Panc1 (cell line): ENCODE data around the gene ACCSL. TPM values are rescaled to one million over a fixed set of nuclear protein-coding genes. Genes with fewer than 3 reads are reported as not detected.

ENCODE experiments used
- ATAC-seq: fragments of 200-7000 bp; cut with Tn5 transposase; 2 replicates; pipeline ENCODE4 v1.9.1; 2020; ENCODE audit warnings: mild to moderate bottlenecking, moderate library complexity
- BruUV-seq: library from RNA; stranded (reverse); fragments of 400-500 nt; replicated peaks from 2 replicates; lab custom pipeline; 2021; lab: Mats Ljungman, UMichigan
- CTCF ChIA-PET: fragments of 300-600 bp; sonication (Branson Sonifier 250); formaldehyde crosslinking; loops from one replicate; lab custom pipeline; 2022; ENCODE audit warnings: antibody characterized with exemption; lab: Charles Lee
- POLR2A ChIA-PET: fragments of 300-600 bp; sonication (Branson Sonifier 250); formaldehyde crosslinking; loops from one replicate; lab custom pipeline; 2022; ENCODE audit warnings: antibody characterized with exemption; lab: Charles Lee
- DNase-seq: peaks from one replicate; pipeline ENCODE4 v3.0.0-alpha.2; 2010; ENCODE audit warnings: low read depth, low spot score
- H3K27ac ChIP-seq: 2 replicates; pipeline ENCODE4 v1.5.1; 2011; ENCODE audit warnings: mild to moderate bottlenecking, low read length, inconsistent platforms
- H3K27me3 ChIP-seq: fragments of 200-500 bp; sonication (Bioruptor generic); 2 replicates; pipeline ENCODE4 v1.6.0; 2014; ENCODE audit warnings: low read length, inconsistent platforms; ENCODE audit not compliant: control insufficient read depth, insufficient read depth
- H3K36me3 ChIP-seq: fragments of 200-500 bp; sonication (Bioruptor generic); 2 replicates; pipeline ENCODE4 v1.5.1; 2014; ENCODE audit warnings: inconsistent platforms, mild to moderate bottlenecking, low read length, moderate library complexity; ENCODE audit not compliant: control insufficient read depth, insufficient read depth
- H3K4me1 ChIP-seq: 2 replicates; pipeline ENCODE4 v1.5.1; 2011; ENCODE audit warnings: inconsistent platforms, mild to moderate bottlenecking, low read length, moderate library complexity; ENCODE audit not compliant: control insufficient read depth, insufficient read depth
- H3K4me3 ChIP-seq, 2 experiments: 2 replicates each; pipeline ENCODE4 v1.5.1; 2011 to 2012; ENCODE audit warnings: low read depth in 2 of 2, low read length in 2 of 2, mild to moderate bottlenecking in 2 of 2, inconsistent platforms in 1 of 2, moderate library complexity in 1 of 2
- H3K9me3 ChIP-seq: fragments of 200-500 bp; sonication (Bioruptor generic); 2 replicates; pipeline ENCODE4 v1.5.1; 2014; ENCODE audit warnings: low read depth, mild to moderate bottlenecking, inconsistent platforms, low read length, moderate library complexity; ENCODE audit not compliant: control insufficient read depth, insufficient read depth
- CTCF ChIP-seq: fragments of 450-650 bp; IDR thresholded peaks from 2 replicates; pipeline ENCODE4 v1.5.1; 2017; ENCODE audit warnings: mild to moderate bottlenecking
- POLR2AphosphoS5 ChIP-seq: IDR thresholded peaks from 2 replicates; pipeline ENCODE4 v1.6.1; 2012; ENCODE audit warnings: mild to moderate bottlenecking, low read depth, low read length, moderate library complexity
- SIN3A ChIP-seq: IDR thresholded peaks from 2 replicates; pipeline ENCODE4 v1.6.1; 2012; ENCODE audit warnings: low read depth, mild to moderate bottlenecking, low read length, moderate library complexity, borderline replicate concordance; ENCODE audit not compliant: insufficient read depth
- TCF7L2 ChIP-seq: IDR thresholded peaks from 2 replicates; pipeline ENCODE4 v1.6.1; 2011; ENCODE audit warnings: mild to moderate bottlenecking, low read depth, low read length, inconsistent platforms
- in situ Hi-C: cut with HindIII; loops from 2 replicates; pipeline ENCODE4 v1.10.0; 2016; ENCODE audit warnings: low sequenced_read_pairs, low pct_unique_long_range_greater_than_20kb
- intact Hi-C: fragments of 100-400 bp; cut with micrococcal nuclease; formaldehyde crosslinking; loops from one replicate; pipeline ENCODE4 v1.10.0; 2022; ENCODE audit not compliant: unreplicated experiment
- total RNA-seq: library from RNA; stranded (reverse); gene quantifications from one replicate; pipeline ENCODE4 v1.2.1, GENCODE V29; 2021; ENCODE audit not compliant: unreplicated experiment
- TF ChIP-seq, protein P1 (sequence below), 2 experiments: IDR thresholded peaks; 2 replicates each; pipeline ENCODE4 v1.6.1; 2011 to 2012; ENCODE audit warnings: low read depth in 2 of 2, control low read depth in 1 of 2, low read length in 1 of 2, mild to moderate bottlenecking in 1 of 2, moderate library complexity in 1 of 2; ENCODE audit not compliant: insufficient read depth in 1 of 2

ACCSL gene
- total RNA-seq, 1 experiment from 2014 or later: not detected

GRCh38 chr11:44032299-44033085, 15.3 kb upstream of the ACCSL start:
- ATAC-seq (no peak), DNase-seq (no peak)
- BruUV-seq: no TSS peak
- ChIA-PET POLR2A (no interaction called here), CTCF (interaction anchor here (0.5 kb wide), 1 partner anchor 142 kb away, joined by 4 read pairs; no protein-coding TSS in a partner anchor)
- Histone ChIP-seq H3K4me3 (no peak overlapping the region), H3K4me1 (no peaks in the 10 kb centered on the region), H3K27me3 (no peaks in the 10 kb centered on the region), H3K9me3 (no peaks in the 10 kb centered on the region), H3K27ac (no peak overlapping the region), H3K36me3 (no peaks in the 10 kb centered on the region)
- intact Hi-C loops (loop anchor here (10.0 kb wide), 1 partner anchor 88 kb away; the partner anchor contains the start of gene C11orf96), in situ Hi-C loops (no loop called here)
- TF ChIP-seq, protein P1, sequence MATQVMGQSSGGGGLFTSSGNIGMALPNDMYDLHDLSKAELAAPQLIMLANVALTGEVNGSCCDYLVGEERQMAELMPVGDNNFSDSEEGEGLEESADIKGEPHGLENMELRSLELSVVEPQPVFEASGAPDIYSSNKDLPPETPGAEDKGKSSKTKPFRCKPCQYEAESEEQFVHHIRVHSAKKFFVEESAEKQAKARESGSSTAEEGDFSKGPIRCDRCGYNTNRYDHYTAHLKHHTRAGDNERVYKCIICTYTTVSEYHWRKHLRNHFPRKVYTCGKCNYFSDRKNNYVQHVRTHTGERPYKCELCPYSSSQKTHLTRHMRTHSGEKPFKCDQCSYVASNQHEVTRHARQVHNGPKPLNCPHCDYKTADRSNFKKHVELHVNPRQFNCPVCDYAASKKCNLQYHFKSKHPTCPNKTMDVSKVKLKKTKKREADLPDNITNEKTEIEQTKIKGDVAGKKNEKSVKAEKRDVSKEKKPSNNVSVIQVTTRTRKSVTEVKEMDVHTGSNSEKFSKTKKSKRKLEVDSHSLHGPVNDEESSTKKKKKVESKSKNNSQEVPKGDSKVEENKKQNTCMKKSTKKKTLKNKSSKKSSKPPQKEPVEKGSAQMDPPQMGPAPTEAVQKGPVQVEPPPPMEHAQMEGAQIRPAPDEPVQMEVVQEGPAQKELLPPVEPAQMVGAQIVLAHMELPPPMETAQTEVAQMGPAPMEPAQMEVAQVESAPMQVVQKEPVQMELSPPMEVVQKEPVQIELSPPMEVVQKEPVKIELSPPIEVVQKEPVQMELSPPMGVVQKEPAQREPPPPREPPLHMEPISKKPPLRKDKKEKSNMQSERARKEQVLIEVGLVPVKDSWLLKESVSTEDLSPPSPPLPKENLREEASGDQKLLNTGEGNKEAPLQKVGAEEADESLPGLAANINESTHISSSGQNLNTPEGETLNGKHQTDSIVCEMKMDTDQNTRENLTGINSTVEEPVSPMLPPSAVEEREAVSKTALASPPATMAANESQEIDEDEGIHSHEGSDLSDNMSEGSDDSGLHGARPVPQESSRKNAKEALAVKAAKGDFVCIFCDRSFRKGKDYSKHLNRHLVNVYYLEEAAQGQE (IDR thresholded peaks at IDR 0.05; ENCODE audit: insufficient read depth in 1 of 2, low read depth in 2 of 2, low read length in 1 of 2): no peak
- TF ChIP-seq TCF7L2 (no peak), POLR2AphosphoS5 (no peak), CTCF (no peak), SIN3A (no peak)

DNA sequence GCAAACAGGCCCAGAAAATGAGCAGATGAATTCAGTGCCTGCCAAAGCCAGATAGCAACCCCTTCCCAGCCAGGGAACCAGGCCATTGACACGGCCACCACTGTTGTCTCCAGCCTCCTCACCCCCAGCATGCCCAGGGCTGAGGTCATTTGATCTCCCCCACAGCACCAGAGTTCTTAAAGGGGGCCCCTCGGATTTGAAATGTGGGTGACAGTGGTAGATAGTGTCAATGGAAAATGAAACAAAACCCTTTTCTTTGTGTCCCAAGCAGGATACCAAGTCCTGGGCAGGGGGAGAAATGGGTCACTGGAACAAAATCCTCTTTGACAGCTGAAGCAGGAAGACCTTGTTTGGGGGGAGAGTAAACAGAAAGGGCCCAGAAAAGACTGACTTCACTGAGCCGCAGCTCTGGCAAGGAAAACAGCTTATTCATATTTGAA, 14.3 kb upstream of the ACCSL start:
- in situ Hi-C loops: no loop called here
- intact Hi-C loops: loop anchor here (10.0 kb wide), 1 partner anchor 89 kb away; the partner anchor contains the start of gene C11orf96

More for the DNA sequence above, 14.3 kb upstream of the ACCSL start:
- ChIA-PET CTCF (no interaction called here), POLR2A (no interaction called here)
- no peak overlapping the region for H3K4me3 ChIP-seq
- TF ChIP-seq POLR2AphosphoS5: no peak
- TF ChIP-seq SIN3A: no peak
- TF ChIP-seq, protein P1 (IDR thresholded peaks at IDR 0.05; ENCODE audit: insufficient read depth in 1 of 2, low read depth in 2 of 2, low read length in 1 of 2): no peak
- no TSS peak for BruUV-seq
- no peaks in the 10 kb centered on the region for H3K4me1 ChIP-seq
- ATAC-seq (no peak), DNase-seq (no peak)
- no peaks in the 10 kb centered on the region for H3K27me3 ChIP-seq
- H3K27ac ChIP-seq: no peak overlapping the region
- H3K9me3 ChIP-seq: no peaks in the 10 kb centered on the region
- H3K36me3 ChIP-seq: no peaks in the 10 kb centered on the region
